K562 (cell line): Measurements from ENCODE around the gene ZNF655. TPM values are rescaled to one million over a fixed set of nuclear protein-coding genes. Genes with fewer than 3 reads are reported as not detected.

ENCODE experiments used
- ARNT ChIP-seq, 2 experiments: fragments of 450-650 bp; IDR thresholded peaks; 2 replicates each; pipeline ENCODE4 v1.6.1; 2016; ENCODE audit warnings: mild to moderate bottlenecking in 1 of 2
- CREB3L1 ChIP-seq: fragments of 450-650 bp; IDR thresholded peaks from 2 replicates; pipeline ENCODE4 v1.6.1; 2014; ENCODE audit warnings: low read depth, mild to moderate bottlenecking, moderate library complexity, borderline replicate concordance
- FOXK2 ChIP-seq, 2 experiments: fragments of 450-650 bp; IDR thresholded peaks in 1 of 2; conservative IDR thresholded peaks in 1 of 2; 2 replicates each; pipeline ENCODE4 v1.6.1; 2016; ENCODE audit warnings: low read depth in 2 of 2, mild to moderate bottlenecking in 1 of 2
- KDM5B ChIP-seq: fragments of 200-600 bp; sonication (generic); IDR thresholded peaks from 2 replicates; pipeline ENCODE4 v1.6.1; 2012; ENCODE audit warnings: low read depth, mild to moderate bottlenecking, moderate library complexity, low read length, control low read depth, inconsistent platforms; ENCODE audit not compliant: insufficient replicate concordance
- MTA3 ChIP-seq: fragments of 450-650 bp; formaldehyde crosslinking; IDR thresholded peaks from 2 replicates; pipeline ENCODE4 v1.6.1; 2017; ENCODE audit warnings: mild to moderate bottlenecking, borderline replicate concordance
- RB1 ChIP-seq: fragments of 450-650 bp; IDR thresholded peaks from 2 replicates; pipeline ENCODE4 v1.6.1; 2017; ENCODE audit warnings: low read depth, mild to moderate bottlenecking
- SMC3 ChIP-seq: conservative IDR thresholded peaks from 2 replicates; pipeline ENCODE4 v1.6.1; 2011; ENCODE audit warnings: low read depth, low read length, improper control_type of control experiment; ENCODE audit not compliant: insufficient read depth
- STAT6 ChIP-seq: sonication (generic); formaldehyde crosslinking; IDR thresholded peaks from 2 replicates; pipeline ENCODE4 v1.8.1; 2023; ENCODE audit warnings: mild to moderate bottlenecking, missing genetic modification reagents
- THAP12 ChIP-seq: fragments of 250-450 bp; sonication (Bioruptor Pico); IDR thresholded peaks from 2 replicates; pipeline ENCODE4 v1.9.0; 2021; ENCODE audit warnings: mild to moderate bottlenecking, inconsistent platforms
- polyA plus RNA-seq, 8 experiments: library from polyadenylated mRNA; depleted of rRNA in 4 of 8; stranded (reverse) in 5 of 8; unstranded in 3 of 8; fragments of >200 nt; fragmentation: Nextera tagmentation in 2 of 8; fragmentation: Illumina TruSeq in 1 of 8; extraction: Ambion mirVana in 2 of 8; extraction: Trizol in 1 of 8; gene quantifications; 2 replicates each; pipeline versions ENCODE4 v1.2.1 to v1.2.3, GENCODE V29; 2011 to 2014; ENCODE audit warnings: inconsistent platforms in 1 of 8, missing spikeins in 1 of 8
- total RNA-seq, 7 experiments: library from RNA; depleted of rRNA in 6 of 7; stranded (reverse); fragments of >200 nt in 6 of 7; fragmentation: Illumina TruSeq in 2 of 7; extraction: Trizol in 2 of 7; gene quantifications; 2 replicates each; pipeline versions ENCODE4 v1.2.1 to v1.2.3, GENCODE V29; 2011 to 2021; ENCODE audit warnings: low replicate concordance in 1 of 7

Gene ZNF655
- total and polyA plus RNA-seq, 9 of the 15 experiments (the other 6 are each of a cell fraction or from before 2014, with no cell fraction given) = 25.7 to 130 (median 95.2) TPM

GRCh38 chr7:99551767-99552463 lies 6.5 kb upstream of the ZNF655 start, which contains the start of gene FAM200A (continued):
- TF ChIP-seq KDM5B (peak; percentile 93), THAP12 (CRISPR knock-in tag) (peak; percentile 99), SMC3 (0 out of 2 replicates have a peak, but pooled peaks have one; percentile 6), FOXK2 (conservative IDR thresholded peaks at IDR 0.05 in 1 of 2, IDR thresholded peaks at IDR 0.05 in 1 of 2; ENCODE audit: low read depth in 2 of 2) (0 out of 4 replicates have a peak, but pooled peaks have one; percentile 32 to 49), ARNT (IDR thresholded peaks at IDR 0.05) (peak in 1 of 2 experiments; percentile 85; a peak in 1 of 4 replicates), CREB3L1 (0 out of 2 replicates have a peak, but pooled peaks have one; percentile 88), MTA3 (peak; percentile 98), STAT6 (no peak), RB1 (peak; percentile 73; the same call in 1 of the 2 replicates)
